ENCODE results near the gene PDE4B. TPM values are rescaled to one million over a fixed set of nuclear protein-coding genes. Genes with fewer than 3 reads are reported as not detected.

PDE4B gene
- total RNA-seq, 1 experiment from 2014 or later: 1.4 TPM

GRCh38 chr1:66044912-66045311 lies 252.2 kb downstream of the PDE4B start:
- TF ChIP-seq EZH2 (IDR thresholded peaks at IDR 0.05; ENCODE audit: low read length, unreplicated experiment) (no peak), EZH2phosphoT487 (IDR thresholded peaks at IDR 0.05; ENCODE audit: borderline replicate concordance, low read length) (no peak), CTCF (conservative IDR thresholded peaks at IDR 0.05; ENCODE audit: low read depth, low read length) (no peak)
- Histone ChIP-seq H3F3A (ENCODE audit: low read length, unreplicated experiment) (no peaks in the 10 kb centered on the region), H3K4me1 (ENCODE audit: insufficient read depth, low read length) (no peaks in the 10 kb centered on the region), H4K20me1 (ENCODE audit: low read length) (no peaks in the 10 kb centered on the region), H3K79me2 (ENCODE audit: low read length) (no peaks in the 10 kb centered on the region), H3K27ac (ENCODE audit: low read length) (no peak overlapping the region), H3K9me2 (replicated peaks; ENCODE audit: low read length) (no peaks in the 10 kb centered on the region), H3K27me3 (ENCODE audit: low read length) (peaks cover 51% of the 10 kb centered on the region), H3K9me3 (ENCODE audit: low read length) (no peaks in the 10 kb centered on the region), H3K4me2 (ENCODE audit: low read length) (no peak overlapping the region), H2AFZ (ENCODE audit: low read length) (no peak overlapping the region), H3K4me3 (ENCODE audit: low read length) (no peak overlapping the region), H3K36me3 (ENCODE audit: low read depth, low read length) (no peaks in the 10 kb centered on the region), H3K9ac (ENCODE audit: low read length) (no peak overlapping the region)
- DNase-seq: no peak
- ATAC-seq: no peak
- CTCF ChIA-PET: no interaction called here
- POLR2A ChIA-PET (ENCODE audit: unreplicated experiment): no interaction called here
- intact Hi-C loops (cut with micrococcal nuclease): no loop called here
- no TSS peak for BruUV-seq (replicated peaks)

- no TSS peak for BruUV-seq (replicated peaks)
- Histone ChIP-seq H3K9me2 (replicated peaks; ENCODE audit: low read length) (no peaks in the 10 kb centered on the region), H4K20me1 (ENCODE audit: low read length) (no peaks in the 10 kb centered on the region), H3K79me2 (ENCODE audit: low read length) (no peaks in the 10 kb centered on the region), H3K4me1 (ENCODE audit: insufficient read depth, low read length) (no peaks in the 10 kb centered on the region), H3K36me3 (ENCODE audit: low read depth, low read length) (no peaks in the 10 kb centered on the region), H3K9me3 (ENCODE audit: low read length) (no peaks in the 10 kb centered on the region), H3K27me3 (ENCODE audit: low read length) (peaks cover 60% of the 10 kb centered on the region), H3K27ac (ENCODE audit: low read length) (no peak overlapping the region), H3K9ac (ENCODE audit: low read length) (no peak overlapping the region), H2AFZ (ENCODE audit: low read length) (no peak overlapping the region), H3K4me3 (ENCODE audit: low read length) (no peak overlapping the region), H3F3A (ENCODE audit: low read length, unreplicated experiment) (no peaks in the 10 kb centered on the region), H3K4me2 (ENCODE audit: low read length) (no peak overlapping the region)
- DNase-seq (no peak), ATAC-seq (no peak)
- intact Hi-C loops (cut with micrococcal nuclease): no loop called here
- CTCF ChIA-PET: no interaction called here
- POLR2A ChIA-PET (ENCODE audit: unreplicated experiment): no interaction called here
- no peak for TF ChIP-seq CTCF (conservative IDR thresholded peaks at IDR 0.05; ENCODE audit: low read depth, low read length)
- no peak for TF ChIP-seq EZH2phosphoT487 (IDR thresholded peaks at IDR 0.05; ENCODE audit: borderline replicate concordance, low read length)
- TF ChIP-seq EZH2 (IDR thresholded peaks at IDR 0.05; ENCODE audit: low read length, unreplicated experiment): no peak
Measured at GRCh38 chr1:66046415-66046814, 253.7 kb downstream of the PDE4B start.

GRCh38 chr1:66048011-66048410 lies 255.3 kb downstream of the PDE4B start:
- no peaks in the 10 kb centered on the region for H3K4me1 ChIP-seq (ENCODE audit: insufficient read depth, low read length)
- POLR2A ChIA-PET (ENCODE audit: unreplicated experiment): no interaction called here

More at GRCh38 chr1:66048011-66048410, 255.3 kb downstream of the PDE4B start:
- Histone ChIP-seq H3K79me2 (ENCODE audit: low read length) (no peaks in the 10 kb centered on the region), H3K9ac (ENCODE audit: low read length) (no peak overlapping the region), H3F3A (ENCODE audit: low read length, unreplicated experiment) (no peaks in the 10 kb centered on the region), H3K36me3 (ENCODE audit: low read depth, low read length) (no peaks in the 10 kb centered on the region), H3K9me3 (ENCODE audit: low read length) (no peaks in the 10 kb centered on the region), H3K4me3 (ENCODE audit: low read length) (no peak overlapping the region), H3K27ac (ENCODE audit: low read length) (no peak overlapping the region), H4K20me1 (ENCODE audit: low read length) (no peaks in the 10 kb centered on the region), H3K27me3 (ENCODE audit: low read length) (peaks cover 72% of the 10 kb centered on the region), H2AFZ (ENCODE audit: low read length) (no peak overlapping the region), H3K9me2 (replicated peaks; ENCODE audit: low read length) (no peaks in the 10 kb centered on the region), H3K4me2 (ENCODE audit: low read length) (no peak overlapping the region)
- ATAC-seq: no peak
- CTCF ChIA-PET: no interaction called here
- no TSS peak for BruUV-seq (replicated peaks)
- intact Hi-C loops (cut with micrococcal nuclease): no loop called here
- no peak for TF ChIP-seq EZH2phosphoT487 (IDR thresholded peaks at IDR 0.05; ENCODE audit: borderline replicate concordance, low read length)
- TF ChIP-seq CTCF (conservative IDR thresholded peaks at IDR 0.05; ENCODE audit: low read depth, low read length): no peak
- no peak for TF ChIP-seq EZH2 (IDR thresholded peaks at IDR 0.05; ENCODE audit: low read length, unreplicated experiment)
- no peak for DNase-seq

All from PC-3 (cell line).